ENCODE data around the gene TRAK1.

Gene TRAK1

DNA sequence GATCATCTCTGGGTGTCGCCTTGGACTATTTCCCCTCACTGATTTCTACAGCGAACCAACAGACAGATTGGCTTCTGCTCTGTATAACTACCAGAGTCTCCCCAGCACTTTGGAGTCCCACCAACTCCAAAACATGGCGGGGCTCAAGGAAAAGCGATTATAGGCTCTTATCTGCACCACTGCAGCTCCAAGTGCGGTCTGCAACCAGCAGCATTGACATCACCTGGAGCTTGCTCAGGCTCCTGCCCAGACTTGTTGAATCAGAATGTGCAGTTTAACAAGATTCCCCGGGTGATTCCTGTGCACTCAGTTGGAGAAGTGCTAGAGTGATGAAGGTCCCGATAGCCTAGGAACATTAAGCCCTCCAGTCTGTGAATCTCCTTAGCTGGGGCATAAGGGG lies 165.8 kb downstream of the TRAK1 start:
- no peak overlapping the region for H3K4me3 ChIP-seq (replicated peaks; ENCODE audit: insufficient read depth, low read length)
- TF ChIP-seq POLR2AphosphoS5 (IDR thresholded peaks at IDR 0.05; ENCODE audit: low read depth): no peak
- no peak for TF ChIP-seq SPI1 (IDR thresholded peaks at IDR 0.05; ENCODE audit: borderline replicate concordance, low read depth)
- TF ChIP-seq, protein P1, sequence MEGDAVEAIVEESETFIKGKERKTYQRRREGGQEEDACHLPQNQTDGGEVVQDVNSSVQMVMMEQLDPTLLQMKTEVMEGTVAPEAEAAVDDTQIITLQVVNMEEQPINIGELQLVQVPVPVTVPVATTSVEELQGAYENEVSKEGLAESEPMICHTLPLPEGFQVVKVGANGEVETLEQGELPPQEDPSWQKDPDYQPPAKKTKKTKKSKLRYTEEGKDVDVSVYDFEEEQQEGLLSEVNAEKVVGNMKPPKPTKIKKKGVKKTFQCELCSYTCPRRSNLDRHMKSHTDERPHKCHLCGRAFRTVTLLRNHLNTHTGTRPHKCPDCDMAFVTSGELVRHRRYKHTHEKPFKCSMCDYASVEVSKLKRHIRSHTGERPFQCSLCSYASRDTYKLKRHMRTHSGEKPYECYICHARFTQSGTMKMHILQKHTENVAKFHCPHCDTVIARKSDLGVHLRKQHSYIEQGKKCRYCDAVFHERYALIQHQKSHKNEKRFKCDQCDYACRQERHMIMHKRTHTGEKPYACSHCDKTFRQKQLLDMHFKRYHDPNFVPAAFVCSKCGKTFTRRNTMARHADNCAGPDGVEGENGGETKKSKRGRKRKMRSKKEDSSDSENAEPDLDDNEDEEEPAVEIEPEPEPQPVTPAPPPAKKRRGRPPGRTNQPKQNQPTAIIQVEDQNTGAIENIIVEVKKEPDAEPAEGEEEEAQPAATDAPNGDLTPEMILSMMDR (IDR thresholded peaks at IDR 0.05; ENCODE audit: insufficient read depth, low read length): no peak
- TF ChIP-seq, protein P2, sequence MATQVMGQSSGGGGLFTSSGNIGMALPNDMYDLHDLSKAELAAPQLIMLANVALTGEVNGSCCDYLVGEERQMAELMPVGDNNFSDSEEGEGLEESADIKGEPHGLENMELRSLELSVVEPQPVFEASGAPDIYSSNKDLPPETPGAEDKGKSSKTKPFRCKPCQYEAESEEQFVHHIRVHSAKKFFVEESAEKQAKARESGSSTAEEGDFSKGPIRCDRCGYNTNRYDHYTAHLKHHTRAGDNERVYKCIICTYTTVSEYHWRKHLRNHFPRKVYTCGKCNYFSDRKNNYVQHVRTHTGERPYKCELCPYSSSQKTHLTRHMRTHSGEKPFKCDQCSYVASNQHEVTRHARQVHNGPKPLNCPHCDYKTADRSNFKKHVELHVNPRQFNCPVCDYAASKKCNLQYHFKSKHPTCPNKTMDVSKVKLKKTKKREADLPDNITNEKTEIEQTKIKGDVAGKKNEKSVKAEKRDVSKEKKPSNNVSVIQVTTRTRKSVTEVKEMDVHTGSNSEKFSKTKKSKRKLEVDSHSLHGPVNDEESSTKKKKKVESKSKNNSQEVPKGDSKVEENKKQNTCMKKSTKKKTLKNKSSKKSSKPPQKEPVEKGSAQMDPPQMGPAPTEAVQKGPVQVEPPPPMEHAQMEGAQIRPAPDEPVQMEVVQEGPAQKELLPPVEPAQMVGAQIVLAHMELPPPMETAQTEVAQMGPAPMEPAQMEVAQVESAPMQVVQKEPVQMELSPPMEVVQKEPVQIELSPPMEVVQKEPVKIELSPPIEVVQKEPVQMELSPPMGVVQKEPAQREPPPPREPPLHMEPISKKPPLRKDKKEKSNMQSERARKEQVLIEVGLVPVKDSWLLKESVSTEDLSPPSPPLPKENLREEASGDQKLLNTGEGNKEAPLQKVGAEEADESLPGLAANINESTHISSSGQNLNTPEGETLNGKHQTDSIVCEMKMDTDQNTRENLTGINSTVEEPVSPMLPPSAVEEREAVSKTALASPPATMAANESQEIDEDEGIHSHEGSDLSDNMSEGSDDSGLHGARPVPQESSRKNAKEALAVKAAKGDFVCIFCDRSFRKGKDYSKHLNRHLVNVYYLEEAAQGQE (IDR thresholded peaks at IDR 0.05; ENCODE audit: insufficient replicate concordance, low read depth): no peak
- no peak for TF ChIP-seq GABPA (IDR thresholded peaks at IDR 0.05; ENCODE audit: low read depth)
- no peak for DNase-seq (ENCODE audit: low read depth in 1 of 2, low spot score in 1 of 2)
- H3K27ac ChIP-seq (replicated peaks): no peak overlapping the region
- H3K27me3 ChIP-seq (ENCODE audit: insufficient read depth, poor library complexity, severe bottlenecking): peaks cover 11% of the 10 kb centered on the region

DNA sequence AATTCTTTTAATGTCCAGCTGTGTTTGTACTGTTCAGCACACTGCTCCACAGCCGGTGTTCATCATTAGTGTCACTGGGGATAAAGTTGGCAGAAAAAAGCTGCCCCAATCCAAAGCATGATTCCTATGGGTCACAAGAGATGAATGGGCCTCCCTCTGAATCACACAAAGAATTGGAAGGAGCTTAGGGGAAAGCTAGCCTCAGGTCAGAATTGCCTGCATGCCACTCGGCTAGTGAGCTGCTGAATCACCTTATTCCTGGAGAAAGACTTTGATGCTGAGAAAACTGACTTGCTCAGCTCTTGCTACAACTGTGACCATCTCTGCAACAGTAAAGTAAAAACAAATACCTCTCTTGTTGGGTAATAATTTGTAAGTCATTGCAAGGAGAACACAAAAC lies 171.4 kb downstream of the TRAK1 start:
- Histone ChIP-seq H3K27me3 (ENCODE audit: insufficient read depth, poor library complexity, severe bottlenecking) (peaks cover 37% of the 10 kb centered on the region), H3K27ac (replicated peaks) (no peak overlapping the region), H3K4me3 (replicated peaks; ENCODE audit: insufficient read depth, low read length) (no peak overlapping the region)
- no peak for TF ChIP-seq POLR2AphosphoS5 (IDR thresholded peaks at IDR 0.05; ENCODE audit: low read depth)
- TF ChIP-seq, protein P1 (IDR thresholded peaks at IDR 0.05; ENCODE audit: insufficient read depth, low read length): no peak
- no peak for TF ChIP-seq GABPA (IDR thresholded peaks at IDR 0.05; ENCODE audit: low read depth)
- no peak for TF ChIP-seq SPI1 (IDR thresholded peaks at IDR 0.05; ENCODE audit: borderline replicate concordance, low read depth)
- TF ChIP-seq, protein P2 (IDR thresholded peaks at IDR 0.05; ENCODE audit: insufficient replicate concordance, low read depth): no peak
- no peak for DNase-seq (ENCODE audit: low read depth in 1 of 2, low spot score in 1 of 2)

DNA sequence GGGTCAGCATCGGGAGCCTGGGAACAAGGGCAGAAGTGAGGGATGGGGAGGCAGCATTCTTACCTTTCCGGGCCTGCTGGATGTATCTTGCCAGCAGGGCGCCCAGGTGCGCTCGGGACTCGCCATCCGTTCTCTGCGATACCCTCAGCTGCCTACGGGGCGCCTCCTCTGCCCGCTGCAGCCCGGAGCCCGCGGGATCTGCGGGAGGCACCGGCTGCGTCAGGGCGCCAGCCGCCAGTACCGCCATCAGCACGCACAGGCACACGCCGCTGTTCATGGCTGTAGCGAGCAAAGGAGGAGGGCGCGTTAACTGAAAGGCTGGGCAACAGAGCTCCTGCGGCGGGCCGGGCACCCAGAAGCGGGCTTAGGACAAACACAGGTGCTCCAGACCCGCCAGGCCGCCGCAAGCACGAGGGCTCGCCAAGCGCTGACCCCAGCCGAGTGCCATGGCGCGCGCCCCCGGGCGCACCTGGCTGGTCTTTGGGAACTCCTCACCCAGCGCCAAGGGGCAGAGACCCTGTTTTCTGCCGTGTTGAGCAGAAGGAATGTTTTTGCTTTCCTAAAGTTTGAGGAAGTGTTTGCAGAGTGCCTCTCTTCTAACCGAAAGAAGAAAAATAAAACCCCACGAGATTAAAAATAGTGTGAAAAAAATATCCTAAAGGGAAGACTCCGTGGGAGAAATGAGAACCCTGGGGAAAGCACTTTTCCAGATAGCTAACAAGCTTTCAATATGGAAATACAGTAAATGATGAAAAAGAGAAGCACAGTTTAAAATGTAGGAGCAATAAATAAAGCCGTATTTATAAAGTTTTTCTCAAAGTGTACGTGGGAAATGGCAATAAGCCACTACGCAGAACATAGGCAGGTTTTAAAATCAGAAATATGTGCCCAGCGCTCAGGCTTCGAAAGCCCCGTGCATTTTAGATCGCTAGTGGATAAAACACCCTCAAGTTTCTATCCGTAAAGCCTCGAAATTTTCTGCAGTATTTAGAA lies 172.5 kb downstream of the TRAK1 start:
- H3K4me3 ChIP-seq (replicated peaks; ENCODE audit: insufficient read depth, low read length): peak overlapping the region; percentile 22
- DNase-seq (ENCODE audit: low read depth in 1 of 2, low spot score in 1 of 2): peak in 1 of 2 experiments; percentile 23
- no peak overlapping the region for H3K27ac ChIP-seq (replicated peaks)
- H3K27me3 ChIP-seq (ENCODE audit: insufficient read depth, poor library complexity, severe bottlenecking): peaks cover 37% of the 10 kb centered on the region
- TF ChIP-seq SPI1 (IDR thresholded peaks at IDR 0.05; ENCODE audit: borderline replicate concordance, low read depth): peak; percentile 34; the same call in 1 of the 2 replicates
- no peak for TF ChIP-seq POLR2AphosphoS5 (IDR thresholded peaks at IDR 0.05; ENCODE audit: low read depth)

DNA sequence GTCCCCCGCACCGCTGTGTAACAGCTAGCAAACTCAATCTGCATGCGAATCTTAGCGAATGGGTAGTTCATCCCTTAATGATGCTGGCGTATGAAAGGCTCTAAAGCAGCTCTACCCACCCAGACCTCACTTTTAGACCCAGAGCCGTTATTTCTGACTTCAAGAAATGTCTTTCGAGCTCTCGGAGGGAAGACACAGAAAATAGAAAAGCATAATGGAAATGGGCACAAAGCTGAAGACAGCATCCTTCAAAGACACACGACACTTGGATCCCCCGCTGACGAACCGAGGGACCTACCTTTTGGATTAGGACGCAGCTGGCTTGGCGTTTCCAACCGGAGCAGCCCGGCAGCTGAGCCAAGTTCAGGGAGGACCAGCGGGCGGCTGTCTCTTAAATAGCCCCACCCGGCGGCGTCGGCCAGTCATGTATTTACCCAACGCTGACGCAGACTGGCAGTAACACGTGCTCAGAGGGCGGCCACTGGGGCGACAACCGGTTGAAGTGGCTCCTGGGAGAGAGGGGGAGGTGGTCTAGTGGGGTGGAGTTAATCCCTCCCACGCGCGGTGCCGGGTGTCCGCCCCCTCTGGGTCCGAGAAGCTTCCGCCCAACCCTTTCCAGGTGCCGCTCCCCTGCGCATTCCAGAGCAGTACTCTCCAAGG lies 173.4 kb downstream of the TRAK1 start:
- Histone ChIP-seq H3K4me3 (replicated peaks; ENCODE audit: insufficient read depth, low read length) (no peak overlapping the region), H3K27me3 (ENCODE audit: insufficient read depth, poor library complexity, severe bottlenecking) (peaks cover 35% of the 10 kb centered on the region), H3K27ac (replicated peaks) (no peak overlapping the region)
- no peak for DNase-seq (ENCODE audit: low read depth in 1 of 2, low spot score in 1 of 2)
- TF ChIP-seq POLR2AphosphoS5 (IDR thresholded peaks at IDR 0.05; ENCODE audit: low read depth) (no peak), SPI1 (IDR thresholded peaks at IDR 0.05; ENCODE audit: borderline replicate concordance, low read depth) (no peak), GABPA (IDR thresholded peaks at IDR 0.05; ENCODE audit: low read depth) (no peak)
- TF ChIP-seq, protein P2 (IDR thresholded peaks at IDR 0.05; ENCODE audit: insufficient replicate concordance, low read depth): no peak
- TF ChIP-seq, protein P1 (IDR thresholded peaks at IDR 0.05; ENCODE audit: insufficient read depth, low read length): no peak
